ENCODE data around the gene ATP5PD. TPM values are rescaled to one million over a fixed set of nuclear protein-coding genes. Genes with fewer than 3 reads are reported as not detected.

Gene ATP5PD
- total and polyA plus RNA-seq, 2 of the 13 experiments (the other 11 are each of a cell fraction or from before 2014, with no cell fraction given) = 158 to 428 TPM

GRCh38 chr17:75051941-75052340, 5.2 kb upstream of the ATP5PD start:
- Histone ChIP-seq H3K27me3 (ENCODE audit: control insufficient read depth in 1 of 2, insufficient read depth in 2 of 2, low read length in 2 of 2) (no peaks in the 10 kb centered on the region; a peak in 1 of 5 replicates), H3K79me2 (ENCODE audit: insufficient read depth, low read length) (peaks cover 16% of the 10 kb centered on the region), H4K20me1 (ENCODE audit: insufficient read depth, low read length) (no peaks in the 10 kb centered on the region; the same call in 1 of the 2 replicates), H3K9ac (ENCODE audit: insufficient read depth, low read depth, low read length) (no peak overlapping the region), H2AFZ (ENCODE audit: low read length) (no peak overlapping the region), H3K4me3 (replicated peaks in 1 of 3; ENCODE audit: insufficient read depth in 1 of 3, low read depth in 2 of 3, low read length in 3 of 3) (no peak overlapping the region), H3K36me3 (replicated peaks in 1 of 2; ENCODE audit: control insufficient read depth in 1 of 2, insufficient read depth in 2 of 2, low read length in 2 of 2) (peaks cover 17 to 40% of the 10 kb centered on the region in 2 experiments), H3K4me1 (ENCODE audit: insufficient read depth, low read length) (peaks cover 34% of the 10 kb centered on the region), H3K9me3 (ENCODE audit: low read length) (no peaks in the 10 kb centered on the region), H3K27ac (ENCODE audit: extremely low read length, insufficient read depth, low read length) (no peak overlapping the region), H3K4me2 (ENCODE audit: low read depth, low read length) (no peak overlapping the region)
- no peak for ATAC-seq
- in situ Hi-C loops (cut with HindIII; ENCODE audit: extremely low pct_ligation_motif_present, low pct_unique_long_range_greater_than_20kb) (no loop called here), intact Hi-C loops (cut with micrococcal nuclease; ENCODE audit: unreplicated experiment) (no loop called here)
- WGBS (ENCODE audit: low lambda C conversion rate) = 97% methylated on average over 2 of the region's 2 CpGs
- no peak for FAIRE-seq
- ChIA-PET CTCF (ENCODE audit: low intra/inter-chr PET ratio, low total read pairs) (no interaction called here), POLR2A (interaction anchor here (1.3 kb wide), 1 partner anchor 58 kb away, joined by 3 read pairs; the partner anchor contains the start of gene ARMC7)
- no peak for TF ChIP-seq ZNF691 (CRISPR knock-in tag; IDR thresholded peaks at IDR 0.05; ENCODE audit: borderline replicate concordance, low read depth)
- TF ChIP-seq, protein P1, sequence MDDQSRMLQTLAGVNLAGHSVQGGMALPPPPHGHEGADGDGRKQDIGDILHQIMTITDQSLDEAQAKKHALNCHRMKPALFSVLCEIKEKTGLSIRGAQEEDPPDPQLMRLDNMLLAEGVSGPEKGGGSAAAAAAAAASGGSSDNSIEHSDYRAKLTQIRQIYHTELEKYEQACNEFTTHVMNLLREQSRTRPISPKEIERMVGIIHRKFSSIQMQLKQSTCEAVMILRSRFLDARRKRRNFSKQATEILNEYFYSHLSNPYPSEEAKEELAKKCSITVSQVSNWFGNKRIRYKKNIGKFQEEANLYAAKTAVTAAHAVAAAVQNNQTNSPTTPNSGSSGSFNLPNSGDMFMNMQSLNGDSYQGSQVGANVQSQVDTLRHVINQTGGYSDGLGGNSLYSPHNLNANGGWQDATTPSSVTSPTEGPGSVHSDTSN (CRISPR knock-in tag; IDR thresholded peaks at IDR 0.05; ENCODE audit: borderline replicate concordance) = no peak
- no peak for TF ChIP-seq TGIF2 (CRISPR knock-in tag; IDR thresholded peaks at IDR 0.05)
- no peak for TF ChIP-seq HMG20B (CRISPR knock-in tag; conservative IDR thresholded peaks at IDR 0.05)
- no peak for TF ChIP-seq TCF7L2 (IDR thresholded peaks at IDR 0.05; ENCODE audit: low read depth, low read length)
- no peak for TF ChIP-seq ZNF737 (CRISPR knock-in tag; IDR thresholded peaks at IDR 0.05; ENCODE audit: borderline replicate concordance)
- no peak for TF ChIP-seq SALL1 (CRISPR knock-in tag; IDR thresholded peaks at IDR 0.05)
- no peak for TF ChIP-seq HDAC1 (CRISPR knock-in tag; IDR thresholded peaks at IDR 0.05)
- TF ChIP-seq ELK4 (CRISPR knock-in tag; IDR thresholded peaks at IDR 0.05; ENCODE audit: borderline replicate concordance) = no peak
- TF ChIP-seq, protein P2, sequence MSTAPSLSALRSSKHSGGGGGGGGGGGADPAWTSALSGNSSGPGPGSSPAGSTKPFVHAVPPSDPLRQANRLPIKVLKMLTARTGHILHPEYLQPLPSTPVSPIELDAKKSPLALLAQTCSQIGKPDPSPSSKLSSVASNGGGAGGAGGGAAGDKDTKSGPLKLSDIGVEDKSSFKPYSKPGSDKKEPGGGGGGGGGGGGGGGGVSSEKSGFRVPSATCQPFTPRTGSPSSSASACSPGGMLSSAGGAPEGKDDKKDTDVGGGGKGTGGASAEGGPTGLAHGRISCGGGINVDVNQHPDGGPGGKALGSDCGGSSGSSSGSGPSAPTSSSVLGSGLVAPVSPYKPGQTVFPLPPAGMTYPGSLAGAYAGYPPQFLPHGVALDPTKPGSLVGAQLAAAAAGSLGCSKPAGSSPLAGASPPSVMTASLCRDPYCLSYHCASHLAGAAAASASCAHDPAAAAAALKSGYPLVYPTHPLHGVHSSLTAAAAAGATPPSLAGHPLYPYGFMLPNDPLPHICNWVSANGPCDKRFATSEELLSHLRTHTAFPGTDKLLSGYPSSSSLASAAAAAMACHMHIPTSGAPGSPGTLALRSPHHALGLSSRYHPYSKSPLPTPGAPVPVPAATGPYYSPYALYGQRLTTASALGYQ (CRISPR knock-in tag; IDR thresholded peaks at IDR 0.05) = no peak
- no peak for TF ChIP-seq PLRG1 (conservative IDR thresholded peaks at IDR 0.05)
- no TSS peak for BruUV-seq (replicated peaks)
- no peak for DNase-seq (ENCODE audit: low spot score)
